GM18505 (cell line): ENCODE measurements around the gene TMEM255B.

Source experiments
- ATAC-seq: cut with Tn5 transposase; IDR thresholded peaks from one replicate; pipeline ENCODE4 v1.9.1; 2021; ENCODE audit not compliant: unreplicated experiment
- POLR2A ChIP-seq: IDR thresholded peaks from 4 replicates; pipeline ENCODE4 v1.6.1; 2011; ENCODE audit warnings: borderline replicate concordance; ENCODE audit not compliant: insufficient read depth, insufficient read length; ENCODE audit errors: extremely low read depth

TMEM255B gene

GRCh38 chr13:113862931-113863523 lies 104.0 kb downstream of the TMEM255B start:
- TF ChIP-seq POLR2A, result no peak
- no peak for ATAC-seq

DNA sequence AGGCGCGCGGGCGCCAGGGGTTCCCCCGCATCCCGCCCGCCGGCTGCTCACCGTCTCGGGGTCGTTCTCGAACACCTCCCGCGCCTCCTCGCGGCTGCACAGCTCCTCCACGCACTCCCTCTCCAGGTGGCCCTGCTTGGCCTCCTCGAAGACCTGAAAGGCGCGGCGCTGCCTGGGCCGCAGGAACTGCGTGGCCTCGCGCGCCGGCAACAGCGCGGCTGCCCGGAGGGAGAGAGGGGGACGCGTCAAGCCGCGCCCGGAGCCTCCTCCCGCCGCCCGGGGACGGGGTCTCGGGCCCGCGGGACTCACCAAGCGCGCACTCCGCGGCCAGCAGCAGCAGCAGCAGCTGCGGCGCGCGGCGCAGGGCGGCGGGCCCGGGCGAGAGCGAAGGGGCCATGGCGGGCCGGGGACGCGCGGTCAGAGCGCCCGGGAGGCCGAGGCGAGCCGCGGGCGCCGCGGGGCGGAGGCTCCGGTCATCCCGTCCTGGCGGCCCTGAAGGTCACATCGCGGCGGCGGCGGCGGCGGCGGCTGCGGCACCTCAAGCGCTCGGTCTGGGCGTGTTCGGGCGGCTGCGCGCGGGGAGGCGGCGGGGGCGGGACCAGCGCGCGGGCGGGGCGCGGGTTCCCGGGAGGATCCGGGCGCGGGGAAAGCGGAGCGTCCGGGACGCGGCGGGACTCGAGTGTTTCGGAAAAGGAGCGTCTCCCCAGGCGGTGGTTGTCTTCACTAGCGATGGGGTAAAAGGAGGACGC lies 104.7 kb downstream of the TMEM255B start, which contains the start of gene GAS6:
Gene GAS6, minus strand, starts transcription at position 553 of the 749 bp plus-strand sequence. Its CDS starts 156 bp downstream, at position 397.
- TF ChIP-seq POLR2A, result no peak
- ATAC-seq, result no peak

DNA sequence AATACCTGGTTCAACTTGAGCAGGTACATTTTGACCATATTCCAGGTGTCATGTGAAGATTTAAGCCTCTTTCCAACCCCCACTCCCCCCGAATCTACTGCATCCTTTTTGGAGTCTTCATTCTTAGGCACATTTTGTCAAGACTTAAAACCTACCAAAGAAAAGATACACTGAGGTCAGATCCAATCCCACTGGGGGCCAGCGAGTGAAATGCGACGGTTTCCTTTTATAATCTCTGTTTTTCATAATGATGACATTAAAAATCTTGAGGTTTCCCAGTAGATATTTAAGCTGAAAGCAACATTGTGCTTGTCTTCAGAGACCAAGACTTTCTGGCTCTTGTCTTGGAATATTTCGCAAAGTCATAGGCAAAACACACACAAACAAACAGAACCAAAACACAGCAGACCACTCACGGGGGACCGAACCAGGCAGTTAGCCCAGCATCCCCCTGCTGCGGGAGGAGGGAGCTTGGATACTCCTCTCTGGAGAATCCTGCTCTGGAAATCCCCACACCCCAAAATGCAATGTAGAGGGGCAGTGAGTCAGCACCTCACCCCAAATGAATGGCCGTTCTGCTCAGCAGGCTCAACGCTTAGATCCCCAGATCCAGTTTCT lies 105.4 kb downstream of the TMEM255B start:
- no peak for ATAC-seq
- TF ChIP-seq POLR2A, result no peak

DNA sequence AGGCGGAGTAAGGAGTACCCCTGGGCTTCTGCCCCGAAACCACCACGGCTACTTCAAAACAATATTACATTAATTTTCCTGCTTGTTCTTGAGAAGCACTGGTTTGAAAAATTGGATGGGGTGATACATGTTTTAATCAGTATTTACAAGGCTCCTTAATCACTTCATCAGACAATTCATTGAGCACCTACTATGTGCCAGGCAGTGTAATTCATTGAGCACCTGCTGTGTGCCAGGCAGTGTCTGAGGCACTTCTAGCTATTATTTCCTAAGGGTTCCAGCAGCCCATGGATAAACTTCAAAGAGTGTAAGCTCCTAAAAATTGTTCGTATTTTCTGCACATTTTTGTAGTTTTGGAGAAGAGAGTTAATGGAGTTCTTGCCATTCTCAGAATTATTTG lies 106.4 kb downstream of the TMEM255B start:
- no peak for ATAC-seq
- no peak for TF ChIP-seq POLR2A
